KMS-11 (cell line): Measurements from ENCODE around the gene PRC1.
"Not testable (repeated sequence)": the region's sequence is repeated elsewhere in the genome, so short reads cannot be mapped to it uniquely, and the experiment has no call there.

Source experiments
- H2AFZ ChIP-seq: fragments of 200-600 bp; sonication (generic); 2 replicates; pipeline ENCODE4 v1.6.1; 2016; ENCODE audit warnings: antibody characterized with exemption, mixed run types, low read depth
- H3K27ac ChIP-seq: fragments of 200-600 bp; sonication (generic); 2 replicates; pipeline ENCODE4 v1.6.1; 2016; ENCODE audit warnings: mild to moderate bottlenecking, mixed run types
- H3K27me3 ChIP-seq: fragments of 200-600 bp; sonication (generic); 2 replicates; pipeline ENCODE4 v1.6.1; 2017; ENCODE audit warnings: mild to moderate bottlenecking, low read depth, mixed run types, moderate library complexity; ENCODE audit not compliant: insufficient read depth
- H3K36me3 ChIP-seq: fragments of 200-600 bp; sonication (generic); 2 replicates; pipeline ENCODE4 v1.6.1; 2017; ENCODE audit warnings: mild to moderate bottlenecking, mixed run types; ENCODE audit not compliant: insufficient read depth
- H3K4me1 ChIP-seq: fragments of 200-600 bp; sonication (generic); 2 replicates; pipeline ENCODE4 v1.6.1; 2016; ENCODE audit warnings: mild to moderate bottlenecking, low read depth, mixed run types; ENCODE audit not compliant: poor library complexity, severe bottlenecking
- H3K4me2 ChIP-seq: fragments of 200-600 bp; sonication (generic); 2 replicates; pipeline ENCODE4 v1.7.0; 2016; ENCODE audit warnings: mild to moderate bottlenecking, mixed run types
- H3K4me3 ChIP-seq: fragments of 200-600 bp; sonication (generic); IDR thresholded peaks from 2 replicates; pipeline ENCODE4 v1.6.1; 2017; ENCODE audit warnings: low read depth, low read length, mixed read lengths; ENCODE audit not compliant: insufficient read depth
- H3K79me2 ChIP-seq: fragments of 200-600 bp; sonication (generic); 2 replicates; pipeline ENCODE4 v1.6.1; 2016; ENCODE audit warnings: low read depth, mixed run types; ENCODE audit not compliant: insufficient read depth
- H3K9ac ChIP-seq: fragments of 200-600 bp; sonication (generic); 2 replicates; pipeline ENCODE4 v1.6.1; 2016; ENCODE audit warnings: mild to moderate bottlenecking, mixed run types
- H4K20me1 ChIP-seq: fragments of 200-600 bp; sonication (generic); 2 replicates; pipeline ENCODE4 v1.6.1; 2016; ENCODE audit warnings: mild to moderate bottlenecking, mixed run types; ENCODE audit not compliant: insufficient read depth
- TF ChIP-seq, protein P1 (sequence below): fragments of 200-600 bp; sonication (generic); conservative IDR thresholded peaks from 2 replicates; pipeline ENCODE4 v1.6.1; 2017; ENCODE audit warnings: low read depth, mild to moderate bottlenecking, antibody characterized with exemption, low read length, moderate library complexity, mixed read lengths

Gene PRC1

DNA sequence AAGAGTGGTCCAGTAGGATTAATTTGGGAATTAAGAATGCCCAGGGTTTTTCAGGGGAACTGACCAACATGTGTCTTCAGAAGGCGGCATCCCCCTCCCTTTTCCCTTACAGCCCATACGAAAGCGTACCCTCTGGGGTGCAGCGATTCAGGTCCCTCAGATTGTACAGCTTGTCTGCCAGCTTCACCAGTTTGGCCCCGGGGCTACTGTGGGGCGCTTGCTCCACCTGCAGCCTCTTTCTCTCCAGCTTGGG, 62.8 kb downstream of the PRC1 start:
- Histone ChIP-seq H4K20me1 (no peaks in the 10 kb centered on the region), H3K79me2 (0 out of 2 replicates have a peak, but pooled peaks cover 5% of the 10 kb centered on the region), H2AFZ (peak overlapping the region; percentile 85), H3K4me3 (peak overlapping the region; percentile 27), H3K27me3 (no peaks in the 10 kb centered on the region), H3K9ac (peak overlapping the region; percentile 60; the same call in 1 of the 2 replicates), H3K4me2 (peak overlapping the region; percentile 84), H3K4me1 (peaks cover 29% of the 10 kb centered on the region), H3K27ac (peak overlapping the region; percentile 90; the same call in 1 of the 2 replicates), H3K36me3 (no peaks in the 10 kb centered on the region)
- TF ChIP-seq, protein P1, sequence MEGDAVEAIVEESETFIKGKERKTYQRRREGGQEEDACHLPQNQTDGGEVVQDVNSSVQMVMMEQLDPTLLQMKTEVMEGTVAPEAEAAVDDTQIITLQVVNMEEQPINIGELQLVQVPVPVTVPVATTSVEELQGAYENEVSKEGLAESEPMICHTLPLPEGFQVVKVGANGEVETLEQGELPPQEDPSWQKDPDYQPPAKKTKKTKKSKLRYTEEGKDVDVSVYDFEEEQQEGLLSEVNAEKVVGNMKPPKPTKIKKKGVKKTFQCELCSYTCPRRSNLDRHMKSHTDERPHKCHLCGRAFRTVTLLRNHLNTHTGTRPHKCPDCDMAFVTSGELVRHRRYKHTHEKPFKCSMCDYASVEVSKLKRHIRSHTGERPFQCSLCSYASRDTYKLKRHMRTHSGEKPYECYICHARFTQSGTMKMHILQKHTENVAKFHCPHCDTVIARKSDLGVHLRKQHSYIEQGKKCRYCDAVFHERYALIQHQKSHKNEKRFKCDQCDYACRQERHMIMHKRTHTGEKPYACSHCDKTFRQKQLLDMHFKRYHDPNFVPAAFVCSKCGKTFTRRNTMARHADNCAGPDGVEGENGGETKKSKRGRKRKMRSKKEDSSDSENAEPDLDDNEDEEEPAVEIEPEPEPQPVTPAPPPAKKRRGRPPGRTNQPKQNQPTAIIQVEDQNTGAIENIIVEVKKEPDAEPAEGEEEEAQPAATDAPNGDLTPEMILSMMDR: no peak

- H3K4me1 ChIP-seq: peaks cover 25% of the 10 kb centered on the region
- H4K20me1 ChIP-seq: no peaks in the 10 kb centered on the region
- H3K79me2 ChIP-seq: 0 out of 2 replicates have a peak, but pooled peaks cover 5% of the 10 kb centered on the region
- peak overlapping the region; percentile 91; the same call in 1 of the 2 replicates for H3K9ac ChIP-seq
- H3K4me2 ChIP-seq: peak overlapping the region; percentile 84
- TF ChIP-seq, protein P1: no peak
- H3K4me3 ChIP-seq: no peak overlapping the region
- H3K27me3 ChIP-seq: no peaks in the 10 kb centered on the region
- H3K36me3 ChIP-seq: no peaks in the 10 kb centered on the region
- peak overlapping the region; percentile 90 for H3K27ac ChIP-seq
- H2AFZ ChIP-seq: 0 out of 2 replicates have a peak overlapping the region, but pooled peaks have one; percentile 88
Measured at GRCh38 chr15:90930861-90931574, 63.3 kb downstream of the PRC1 start.

DNA sequence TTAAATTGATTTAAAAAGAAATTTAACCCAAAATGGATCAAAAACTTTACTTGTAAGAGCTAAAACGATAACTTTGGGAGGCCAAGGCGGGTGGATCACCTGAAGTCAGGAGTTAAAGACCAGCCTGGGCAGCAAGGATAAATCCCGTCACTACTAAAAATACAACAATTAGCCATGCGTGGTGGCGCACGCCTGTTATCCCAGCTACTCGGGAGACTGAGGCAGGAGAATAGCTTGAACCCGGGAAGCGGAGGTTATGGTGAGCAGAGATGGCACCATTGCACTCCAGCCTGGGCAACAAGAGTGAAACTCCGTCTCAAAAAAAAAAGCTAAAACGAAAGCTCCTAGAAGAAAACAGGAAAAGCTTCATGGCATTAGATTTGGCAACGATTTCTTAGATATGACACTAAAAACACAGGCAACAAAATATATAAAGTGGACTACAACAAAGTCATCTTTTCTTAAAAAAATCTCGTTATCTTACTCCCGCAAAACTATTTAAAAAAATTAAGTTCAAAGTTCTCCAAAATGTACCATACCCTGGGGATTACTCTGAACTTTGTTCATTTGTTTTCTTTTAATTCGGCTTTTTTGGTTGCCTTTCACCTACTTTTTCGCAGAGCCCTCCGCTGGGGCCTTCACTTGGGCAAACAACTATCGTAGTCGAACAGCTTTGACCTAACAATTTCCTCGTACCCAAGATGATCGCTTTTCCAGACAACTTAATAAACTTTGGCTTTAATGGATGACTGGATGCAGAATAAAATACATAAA, 64.9 kb downstream of the PRC1 start:
- H3K27ac ChIP-seq: peak overlapping the region; percentile 90
- H3K36me3 ChIP-seq: no peaks in the 10 kb centered on the region

GRCh38 chr15:90928106-90928505, 66.2 kb downstream of the PRC1 start:
- not testable (repeated sequence) for H3K4me3 ChIP-seq, H3K4me2 ChIP-seq

More for the DNA sequence above, 64.9 kb downstream of the PRC1 start:
- peak overlapping the region; percentile 84 for H3K4me2 ChIP-seq
- H3K79me2 ChIP-seq: no peaks in the 10 kb centered on the region
- TF ChIP-seq, protein P1: no peak
- H4K20me1 ChIP-seq: no peaks in the 10 kb centered on the region
- peaks cover 36% of the 10 kb centered on the region for H3K4me1 ChIP-seq
- H3K27me3 ChIP-seq: no peaks in the 10 kb centered on the region
- H2AFZ ChIP-seq: peak overlapping the region; percentile 88
- no peak overlapping the region for H3K4me3 ChIP-seq
- H3K9ac ChIP-seq: peak overlapping the region; percentile 91; the same call in 1 of the 2 replicates

DNA sequence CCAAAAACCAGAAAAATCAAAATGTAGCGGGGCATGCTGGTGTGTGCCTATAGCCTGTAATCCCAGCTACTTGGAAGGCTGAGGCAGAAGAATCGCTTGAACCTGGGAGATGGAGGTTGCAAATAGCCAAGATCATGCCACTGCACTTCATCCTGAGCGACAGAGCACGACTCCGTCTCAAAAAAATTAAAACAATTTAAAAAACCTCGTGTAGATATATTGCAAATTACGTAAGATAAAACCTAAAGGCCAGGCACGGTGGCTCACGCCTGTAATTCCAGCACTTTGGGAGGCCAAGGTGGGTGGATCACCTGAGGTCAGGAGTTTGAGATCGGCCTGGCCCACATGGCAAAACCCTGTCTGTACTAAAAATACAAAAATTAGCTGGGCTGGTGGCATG, 67.6 kb downstream of the PRC1 start:
- H3K4me3 ChIP-seq, H3K27me3 ChIP-seq, H3K4me2 ChIP-seq, H3K27ac ChIP-seq, H3K36me3 ChIP-seq, H2AFZ ChIP-seq, H4K20me1 ChIP-seq, H3K79me2 ChIP-seq, H3K9ac ChIP-seq: not testable (repeated sequence)
- H3K4me1 ChIP-seq: peaks cover 57% of the 10 kb centered on the region

More at GRCh38 chr15:90928106-90928505, 66.2 kb downstream of the PRC1 start:
- H3K79me2 ChIP-seq, H3K27me3 ChIP-seq, H3K9ac ChIP-seq, H2AFZ ChIP-seq, H4K20me1 ChIP-seq, H3K36me3 ChIP-seq, H3K27ac ChIP-seq: not testable (repeated sequence)
- peaks cover 50% of the 10 kb centered on the region for H3K4me1 ChIP-seq
